K562 (cell line): ENCODE measurements around the gene TBX6. TPM values are rescaled to one million over a fixed set of nuclear protein-coding genes. Genes with fewer than 3 reads are reported as not detected.

Experiments used
- ATAC-seq: fragments of 200-7000 bp; cut with Tn5 transposase; 3 replicates; pipeline ENCODE4 v1.9.1; 2020; ENCODE audit warnings: moderate library complexity
- BruUV-seq: library from RNA; stranded (reverse); fragments of 400-500 nt; replicated peaks from 2 replicates; lab custom pipeline; 2021; lab: Mats Ljungman, UMichigan
- CTCF ChIA-PET: fragments of 300-600 bp; formaldehyde crosslinking; extraction: SDS; loops from one replicate; lab custom pipeline; 2021; ENCODE audit warnings: low intra/inter-chr PET ratio; lab: Yijun Ruan, JAX
- POLR2A ChIA-PET: fragments of 300-600, 350-650 bp; sonication (Branson Sonifier 250); formaldehyde crosslinking; extraction: SDS; loops from one replicate; lab custom pipeline; 2021; ENCODE audit warnings: antibody characterized with exemption, inconsistent platforms; lab: Yijun Ruan, JAX
- DNase-seq, 4 experiments: peaks; one replicate each; pipeline versions ENCODE4 v3.0.0 to v3.0.0-alpha.2; 2011 to 2018; ENCODE audit warnings: low spot score in 3 of 4, mixed read lengths in 3 of 4; ENCODE audit errors: extremely low read depth in 1 of 4
- FAIRE-seq: peaks from 2 replicates; lab custom pipeline; 2011; peaks lifted over from hg19 to GRCh38; lab: Jason Lieb, UNC
- H2AFZ ChIP-seq: 2 replicates; pipeline ENCODE4 v1.6.0; 2011; ENCODE audit warnings: low read depth, low read length, control low read depth, inconsistent platforms
- H3K27ac ChIP-seq: fragments of 200-600 bp; 3 replicates; pipeline ENCODE4 v1.8.0; 2011; ENCODE audit warnings: low read depth, mild to moderate bottlenecking, control low read depth, inconsistent platforms, low read length, moderate library complexity, mixed read lengths; ENCODE audit errors: extremely low read depth
- H3K27me3 ChIP-seq, 2 experiments: fragments of 300-600 bp in 1 of 2; 2 replicates in 1 of 2; 3 replicates in 1 of 2; pipeline versions ENCODE4 v1.6.0 to v1.8.0; 2011; ENCODE audit warnings: inconsistent platforms in 2 of 2, low read length in 2 of 2, mild to moderate bottlenecking in 1 of 2, mixed read lengths in 1 of 2, moderate library complexity in 1 of 2; ENCODE audit not compliant: control insufficient read depth in 2 of 2, insufficient read depth in 2 of 2
- H3K36me3 ChIP-seq: fragments of 300-600 bp; 3 replicates; pipeline ENCODE4 v1.8.0; 2011; ENCODE audit warnings: mild to moderate bottlenecking, low read length, inconsistent platforms; ENCODE audit not compliant: control insufficient read depth, insufficient read depth
- H3K4me1 ChIP-seq, 2 experiments: fragments of 200-600 bp in 1 of 2; replicated peaks in 1 of 2; 2 replicates in 1 of 2; 3 replicates in 1 of 2; pipeline versions ENCODE4 v1.5.1 to v1.8.0; 2011; ENCODE audit warnings: inconsistent platforms in 2 of 2, low read length in 2 of 2, mild to moderate bottlenecking in 1 of 2, mixed read lengths in 1 of 2, moderate library complexity in 1 of 2; ENCODE audit not compliant: control insufficient read depth in 2 of 2, insufficient read depth in 2 of 2
- H3K4me2 ChIP-seq: 2 replicates; pipeline ENCODE4 v1.6.1; 2011; ENCODE audit warnings: low read length, control low read depth, inconsistent platforms, mixed read lengths; ENCODE audit not compliant: insufficient read depth
- H3K4me3 ChIP-seq: fragments of 200-600 bp; sonication (generic), shearing (Covaris generic); 2 replicates; pipeline ENCODE4 v1.5.1; 2016; ENCODE audit warnings: control low read depth, inconsistent platforms
- H3K79me2 ChIP-seq: fragments of 200-600 bp; 3 replicates; pipeline ENCODE4 v1.8.0; 2011; ENCODE audit warnings: low read length, inconsistent platforms; ENCODE audit not compliant: control insufficient read depth, insufficient read depth
- H3K9ac ChIP-seq, 2 experiments: 2 replicates each; pipeline versions ENCODE4 v1.6.0 to v1.6.1; 2011; ENCODE audit warnings: low read depth in 2 of 2, low read length in 2 of 2, control low read depth in 1 of 2, inconsistent platforms in 1 of 2, mild to moderate bottlenecking in 1 of 2, mixed read lengths in 1 of 2; ENCODE audit not compliant: insufficient read depth in 1 of 2
- H3K9me1 ChIP-seq: one replicate; pipeline ENCODE4 v1.6.0; 2011; ENCODE audit warnings: inconsistent platforms, mild to moderate bottlenecking, low read length, moderate library complexity; ENCODE audit not compliant: control insufficient read depth, insufficient read depth
- H3K9me3 ChIP-seq: replicated peaks from 2 replicates; pipeline ENCODE4 v1.5.1; 2011; ENCODE audit warnings: low read depth, low read length, inconsistent platforms; ENCODE audit not compliant: control insufficient read depth, insufficient read depth
- H4K20me1 ChIP-seq: replicated peaks from 2 replicates; pipeline ENCODE4 v1.6.1; 2011; ENCODE audit warnings: low read length, inconsistent platforms, mixed read lengths; ENCODE audit not compliant: control insufficient read depth, insufficient read depth
- CHD4 ChIP-seq: fragments of 200-600 bp; sonication (generic); IDR thresholded peaks from 3 replicates; pipeline ENCODE4 v1.6.1; 2012; ENCODE audit warnings: low read depth, mild to moderate bottlenecking, mixed read lengths, low read length, inconsistent platforms; ENCODE audit not compliant: insufficient read depth, insufficient replicate concordance, poor library complexity, severe bottlenecking
- ZNF121 ChIP-seq: sonication (generic); formaldehyde crosslinking; conservative IDR thresholded peaks from 2 replicates; pipeline ENCODE4 v1.8.0; 2022; ENCODE audit warnings: missing genetic modification reagents
- ZNF444 ChIP-seq: fragments of 250-450 bp; sonication (Bioruptor Pico); IDR thresholded peaks from 2 replicates; pipeline ENCODE4 v1.4.0; 2020; ENCODE audit warnings: mild to moderate bottlenecking, moderate library complexity
- ZNF766 ChIP-seq: fragments of 200-800 bp; sonication (Bioruptor generic); conservative IDR thresholded peaks from 2 replicates; pipeline ENCODE4 v1.6.1; 2016; ENCODE audit warnings: missing genetic modification characterization, missing compliant biosample characterization
- WGBS: fragments of 100-300 bp; shearing (Covaris generic); methylation state at CpG from one replicate; pipeline ENCODE4 v1.1.6; 2016; ENCODE audit warnings: low coverage, mixed read lengths; ENCODE audit not compliant: insufficient coverage; ENCODE audit errors: missing lambda C conversion rate; 5-methylcytosine and 5-hydroxymethylcytosine counted together
- in situ Hi-C: fragments of 300-500 bp; cut with MboI; formaldehyde crosslinking; loops from 4 replicates; pipeline ENCODE4 v1.15.0; 2018; ENCODE audit warnings: inconsistent platforms, mixed read lengths
- intact Hi-C: fragments of 100-400 bp; cut with micrococcal nuclease; formaldehyde crosslinking; loops from 2 replicates; pipeline ENCODE4 v1.14.2; 2022
- polyA plus RNA-seq, 8 experiments: library from polyadenylated mRNA; depleted of rRNA in 4 of 8; stranded (reverse) in 5 of 8; unstranded in 3 of 8; fragments of >200 nt; fragmentation: Nextera tagmentation in 2 of 8; fragmentation: Illumina TruSeq in 1 of 8; extraction: Ambion mirVana in 2 of 8; extraction: Trizol in 1 of 8; gene quantifications; 2 replicates each; pipeline versions ENCODE4 v1.2.1 to v1.2.3, GENCODE V29; 2011 to 2014; ENCODE audit warnings: inconsistent platforms in 1 of 8, missing spikeins in 1 of 8
- total RNA-seq, 7 experiments: library from RNA; depleted of rRNA in 6 of 7; stranded (reverse); fragments of >200 nt in 6 of 7; fragmentation: Illumina TruSeq in 2 of 7; extraction: Trizol in 2 of 7; gene quantifications; 2 replicates each; pipeline versions ENCODE4 v1.2.1 to v1.2.3, GENCODE V29; 2011 to 2021; ENCODE audit warnings: low replicate concordance in 1 of 7

Gene TBX6
- total and polyA plus RNA-seq, 9 of the 15 experiments (the other 6 are each of a cell fraction or from before 2014, with no cell fraction given), result 0.07 to 0.58 (median 0.11) TPM; not detected in 2

GRCh38 chr16:30124985-30125379 lies 33.3 kb upstream of the TBX6 start:
- intact Hi-C loops, result no loop called here
- H3K9me3 ChIP-seq, result no peaks in the 10 kb centered on the region
- POLR2A ChIA-PET, result no interaction called here

DNA sequence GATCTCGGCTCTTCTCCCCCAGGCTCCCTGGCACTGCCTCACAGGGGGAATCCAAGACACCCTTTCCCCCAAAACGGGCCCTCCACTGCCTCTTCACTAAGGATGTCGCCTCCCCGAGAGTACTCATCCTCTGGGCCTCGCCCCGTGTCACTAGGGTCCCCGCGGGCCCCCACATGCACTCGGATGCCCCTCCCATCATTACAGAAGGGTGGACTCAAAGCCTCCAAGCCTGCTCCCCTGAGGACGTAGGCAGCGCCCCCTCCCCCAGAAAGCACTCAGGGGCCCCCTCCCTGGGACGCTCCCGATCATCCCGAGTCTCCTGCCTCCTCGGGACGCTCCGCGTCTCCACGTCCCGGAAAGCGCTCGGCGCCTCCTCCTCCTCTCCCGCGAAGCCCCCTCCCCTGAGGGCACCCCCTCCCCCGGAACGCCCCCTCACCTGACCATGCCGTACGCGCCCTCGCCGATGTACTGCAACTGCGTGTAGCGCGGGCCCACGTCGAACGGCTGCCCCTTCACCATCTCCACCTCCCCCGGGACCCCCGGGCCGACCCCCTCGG lies 31.0 kb upstream of the TBX6 start:
- peaks cover under 1% of the 10 kb centered on the region; the same call in 1 of the 3 replicates for H3K36me3 ChIP-seq
- H3K27ac ChIP-seq, result peak overlapping the region; percentile 80; the same call in 2 of the 3 replicates
- WGBS, result 3% methylated on average over 24 of the region's 42 CpGs
- intact Hi-C loops, result no loop called here
- POLR2A ChIA-PET, result interaction anchor here (0.8 to 1.0 kb wide), 2 partner anchors 10 to 30 kb away, joined by 3 to 5 read pairs; partner anchors contain the start of gene GDPD3
- H3K27me3 ChIP-seq, result no peaks in the 10 kb centered on the region
- peak overlapping the region; percentile 44 to 96; a peak in 3 of 4 replicates for H3K9ac ChIP-seq
- BruUV-seq, result TSS peak; percentile 47
- peaks cover 3% of the 10 kb centered on the region; the same call in 1 of the 3 replicates for H3K79me2 ChIP-seq
- peak in 3 of 4 experiments; percentile 13 to 77 (median 77) for DNase-seq
- H2AFZ ChIP-seq, result peak overlapping the region; percentile 67
- no peaks in the 10 kb centered on the region for H3K9me3 ChIP-seq
- in situ Hi-C loops, result no loop called here
- FAIRE-seq, result no peak
- peaks cover 0 to 23% of the 10 kb centered on the region in 2 experiments; a peak in 4 of 5 replicates for H3K4me1 ChIP-seq
- ATAC-seq, result peak; percentile 34
- CTCF ChIA-PET, result no interaction called here
- H3K4me2 ChIP-seq, result peak overlapping the region; percentile 80
- H4K20me1 ChIP-seq, result no peaks in the 10 kb centered on the region
- H3K9me1 ChIP-seq, result no peaks in the 10 kb centered on the region
- peak overlapping the region; percentile 60 for H3K4me3 ChIP-seq
- peak; percentile 22 for TF ChIP-seq CHD4
- TF ChIP-seq ZNF766 (CRISPR knock-in tag), result 0 out of 2 replicates have a peak, but pooled peaks have one; percentile 34

More at GRCh38 chr16:30124985-30125379, 33.3 kb upstream of the TBX6 start:
- no peak overlapping the region for H3K9ac ChIP-seq
- H3K27me3 ChIP-seq, result no peaks in the 10 kb centered on the region
- no peaks in the 10 kb centered on the region for H4K20me1 ChIP-seq
- H3K4me2 ChIP-seq, result no peak overlapping the region
- H2AFZ ChIP-seq, result no peak overlapping the region
- peak; percentile 49; the same call in 1 of the 2 replicates for TF ChIP-seq ZNF121 (CRISPR knock-in tag)
- TF ChIP-seq ZNF444 (CRISPR knock-in tag), result no peak
- TF ChIP-seq, all 486 proteins: peak for 1
- Histone ChIP-seq H3K4me3 (no peak overlapping the region), H3K36me3 (no peaks in the 10 kb centered on the region), H3K79me2 (peaks cover 3% of the 10 kb centered on the region; the same call in 1 of the 3 replicates), H3K9me1 (no peaks in the 10 kb centered on the region), H3K4me1 (peaks cover 0 to 23% of the 10 kb centered on the region in 2 experiments; a peak in 4 of 5 replicates), H3K27ac (no peak overlapping the region)
- BruUV-seq, result no TSS peak
- no peak for DNase-seq
- 61% methylated on average over 4 of the region's 4 CpGs for WGBS
- in situ Hi-C loops, result loop anchor here (25.0 kb wide), 1 partner anchor 663 kb away; the partner anchor contains the start of genes BOLA2, SLX1B and SULT1A4
- ATAC-seq, result no peak
- CTCF ChIA-PET, result no interaction called here
- no peak for FAIRE-seq
